ENCODE results near the gene WDPCP.
A peak's percentile ranks its signal among the peaks of the same experiment; 100 is the strongest.
"Not testable (repeated sequence)": the region's sequence is repeated elsewhere in the genome, so short reads cannot be mapped to it uniquely, and the experiment has no call there.

WDPCP gene

GRCh38 chr2:63590626-63591408 lies 2.5 kb upstream of the WDPCP start:
- no peak for DNase-seq

GRCh38 chr2:63589148-63589958 lies 1.1 kb upstream of the WDPCP start:
- DNase-seq = peak; percentile 25 to 87

- DNase-seq = no peak
These were observed 378 bp downstream of the WDPCP start for GRCh38 chr2:63587814-63588384.

DNA sequence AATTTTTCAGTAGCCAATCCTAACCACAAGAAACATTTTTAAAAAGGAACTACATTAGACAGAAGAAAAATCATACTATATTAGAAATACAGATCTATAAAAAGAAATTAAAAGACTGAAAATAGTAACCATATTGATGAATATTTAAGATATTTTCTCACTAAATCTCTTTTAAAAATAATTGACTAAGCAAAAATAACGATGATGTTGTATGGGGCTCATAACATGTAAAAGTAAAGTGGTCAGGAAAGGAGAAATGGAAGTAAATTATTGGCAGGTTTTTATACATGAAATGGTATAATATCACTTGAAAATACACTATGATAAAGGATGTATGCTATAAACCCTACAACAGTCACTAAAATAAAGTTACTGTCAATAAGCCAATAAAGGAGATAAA lies 5.4 kb downstream of the WDPCP start:
- DNase-seq = no peak

DNA sequence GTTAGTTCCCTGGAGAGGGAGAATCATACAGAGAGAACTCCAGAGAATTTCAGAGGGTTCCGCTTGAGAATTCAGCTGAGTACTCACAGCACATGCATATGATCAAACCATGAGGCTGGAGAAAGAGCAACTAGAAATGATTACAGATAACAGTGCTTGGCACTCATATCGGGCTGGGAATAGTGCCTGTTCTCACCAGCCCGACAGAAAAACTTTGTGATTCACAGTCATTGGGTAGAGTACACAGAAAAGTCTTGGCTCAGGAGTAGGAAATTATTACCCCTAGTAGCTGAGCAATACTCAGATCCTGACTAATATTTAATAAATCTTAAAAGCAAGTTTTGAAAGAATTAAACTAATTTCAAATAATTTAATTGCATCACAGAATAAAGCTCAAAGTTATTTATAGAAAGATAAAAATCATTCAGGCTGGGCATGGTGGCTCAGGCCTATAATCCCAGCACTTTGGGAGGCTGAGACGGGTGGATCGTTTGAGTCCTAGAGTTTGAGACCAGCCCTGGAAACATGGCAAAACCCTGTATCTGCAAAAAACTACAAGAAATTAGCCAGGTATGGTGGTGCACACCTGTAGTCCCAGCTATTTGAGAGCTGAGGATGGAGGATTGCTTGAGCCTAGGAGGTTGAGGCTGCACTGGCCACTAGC lies 6.8 kb downstream of the WDPCP start:
- DNase-seq = no peak

- no peak for DNase-seq
These were observed 7.5 kb downstream of the WDPCP start for GRCh38 chr2:63580651-63581297.

DNA sequence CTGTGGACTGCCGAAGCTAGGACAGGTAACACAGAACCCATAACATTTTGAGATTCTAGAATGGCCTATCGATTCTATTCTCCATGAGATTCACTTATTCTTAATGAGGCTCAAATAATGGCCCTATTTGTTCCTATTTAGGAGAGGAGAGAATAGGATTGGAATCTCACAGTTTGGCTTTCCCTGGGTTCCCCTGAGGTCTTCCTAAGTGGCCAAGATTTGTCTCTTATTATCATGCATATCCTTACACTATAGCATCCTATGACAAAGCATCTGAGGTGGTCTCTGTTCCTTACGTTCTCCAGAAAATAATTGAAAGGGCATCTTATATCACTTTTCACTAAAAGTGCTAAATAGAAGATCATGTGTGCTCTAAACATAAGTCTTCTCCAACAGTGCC lies 9.5 kb downstream of the WDPCP start:
- DNase-seq = no peak

- no peak for DNase-seq
These were observed 11.7 kb downstream of the WDPCP start for GRCh38 chr2:63576546-63576945.

DNA sequence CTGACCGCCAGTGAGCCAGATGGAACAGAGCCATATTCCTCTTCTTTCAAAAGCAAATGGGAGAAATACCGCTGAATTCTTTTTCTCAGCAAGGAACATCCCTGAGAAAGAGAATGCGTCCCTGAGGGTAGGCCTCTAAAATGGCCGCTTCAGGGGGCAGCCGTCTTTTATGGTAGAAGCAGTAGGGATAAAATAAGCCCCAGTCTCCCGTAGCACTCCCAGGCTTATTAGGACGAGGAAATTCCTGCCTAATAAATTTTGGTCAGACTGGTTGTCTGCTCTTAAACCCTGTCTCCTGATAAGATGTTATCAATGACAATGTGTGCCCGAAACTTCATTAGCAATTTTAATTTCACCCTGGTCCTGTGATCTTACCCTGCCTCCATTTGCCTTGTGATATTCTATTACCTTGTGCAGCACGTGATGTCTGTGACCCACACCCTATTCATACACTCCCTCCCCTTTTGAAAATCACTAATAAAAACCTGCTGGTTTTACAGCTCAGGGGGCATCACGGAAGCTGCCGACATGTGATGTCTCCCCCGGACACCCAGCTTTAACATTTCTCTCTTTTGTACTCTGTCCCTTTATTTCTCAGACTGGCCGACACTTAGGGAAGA lies 14.4 kb downstream of the WDPCP start:
- DNase-seq = not testable (repeated sequence)

- not testable (repeated sequence) for DNase-seq
These were observed 15.3 kb downstream of the WDPCP start for GRCh38 chr2:63573026-63573425.

- DNase-seq = no peak
These were observed 16.3 kb downstream of the WDPCP start for GRCh38 chr2:63572001-63572400.

GRCh38 chr2:63571291-63571690 lies 17.0 kb downstream of the WDPCP start:
- DNase-seq = no peak

GRCh38 chr2:63569740-63570139 lies 18.5 kb downstream of the WDPCP start:
- no peak for DNase-seq

- no peak for DNase-seq
These were observed 25.5 kb downstream of the WDPCP start for GRCh38 chr2:63562751-63563150.

- not testable (repeated sequence) for DNase-seq
These were observed 29.4 kb downstream of the WDPCP start for GRCh38 chr2:63558922-63559321.

DNA sequence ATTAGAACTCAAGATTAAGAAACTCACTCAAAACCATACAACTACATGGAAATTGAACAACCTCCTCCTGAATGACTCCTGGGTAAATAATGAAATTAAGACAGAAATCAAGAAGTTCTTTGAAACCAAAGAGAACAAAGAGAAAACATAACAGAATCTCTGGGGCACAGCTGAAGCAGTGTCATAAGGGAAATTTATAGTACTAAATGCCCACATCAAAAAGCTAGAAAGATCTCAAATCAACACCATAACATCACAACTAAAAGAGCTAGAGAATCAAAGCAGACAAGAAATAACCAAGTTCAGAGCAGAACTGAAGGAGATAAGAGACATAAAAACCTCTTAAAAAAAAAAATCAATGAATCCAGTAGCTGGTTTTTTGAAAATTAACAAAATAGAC lies 30.5 kb downstream of the WDPCP start:
- DNase-seq = not testable (repeated sequence)

GRCh38 chr2:63555931-63556330 lies 32.3 kb downstream of the WDPCP start:
- no peak for DNase-seq

DNA sequence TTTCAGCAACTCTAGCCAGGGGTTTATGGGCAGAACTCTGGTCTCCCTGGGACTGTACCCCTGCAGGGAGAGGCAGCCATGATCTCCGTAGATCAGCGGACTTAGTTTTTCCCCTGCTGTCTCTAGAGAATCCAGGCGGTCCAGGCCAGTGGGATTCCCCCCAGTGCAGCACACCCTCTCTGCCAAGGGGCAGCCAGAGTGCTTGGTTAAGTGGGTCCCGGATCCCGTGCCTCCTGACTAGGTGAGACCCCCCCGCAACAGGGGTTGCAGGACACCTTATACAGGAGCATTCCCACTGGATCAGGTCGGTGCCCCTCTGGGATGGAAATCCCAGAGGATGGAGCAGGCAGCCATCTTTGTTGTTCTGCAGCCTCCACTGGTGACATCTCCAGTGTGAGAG lies 33.0 kb downstream of the WDPCP start:
- no peak for DNase-seq

DNA sequence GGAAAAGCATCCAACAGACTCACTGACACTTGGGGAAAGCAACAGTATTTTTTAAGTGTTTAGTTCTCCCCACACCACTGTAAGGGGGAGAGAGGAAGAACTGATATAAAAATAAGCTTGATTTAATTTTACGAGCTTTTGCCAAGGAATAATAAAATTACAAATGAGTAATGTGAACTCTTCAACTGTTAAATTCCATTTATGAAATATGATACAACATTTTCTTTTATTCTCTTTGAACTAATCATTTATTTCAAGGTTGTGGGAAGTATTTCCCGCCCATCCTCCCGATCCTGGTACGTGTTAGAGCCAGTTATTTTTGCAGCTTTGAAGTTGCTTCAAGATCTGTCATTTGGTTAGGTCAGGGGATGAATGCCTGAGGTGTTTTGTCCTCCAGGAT lies 35.2 kb downstream of the WDPCP start:
- no peak for DNase-seq

DNA sequence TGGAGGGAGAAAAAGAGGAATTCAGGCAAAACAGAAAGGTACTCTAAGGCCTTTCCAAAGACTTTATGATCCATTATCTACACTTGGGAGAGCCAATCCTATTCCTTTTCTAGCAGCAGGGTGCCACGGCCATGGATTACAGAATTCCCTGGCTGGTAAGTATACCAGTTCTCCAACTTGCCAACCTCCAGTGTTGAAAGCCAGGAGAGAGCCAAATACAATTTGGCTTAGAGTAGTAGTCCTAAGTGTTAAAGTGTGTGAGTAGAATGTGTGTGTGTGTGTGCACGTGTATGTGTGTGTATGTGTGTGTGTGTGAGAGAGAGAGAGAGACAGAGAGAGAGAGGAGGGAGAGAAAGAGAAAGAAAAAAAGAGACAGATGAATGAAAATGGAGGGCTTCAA lies 43.3 kb downstream of the WDPCP start:
- DNase-seq = no peak

- no peak for DNase-seq
These were observed 44.2 kb downstream of the WDPCP start for GRCh38 chr2:63544017-63544627.

Data from NCI-H187 (cell line).